Activated CD4-positive, alpha-beta T cell treated with anti-CD3 and anti-CD28 coated beads, Interleukin-2, amount 50 U/mL, for 16 hours (primary cell): ENCODE results near the gene UGT1A1.
A peak's percentile ranks its signal among the peaks of the same experiment; 100 is the strongest.

Experiments used
- DNase-seq: peaks from one replicate; pipeline ENCODE4 v3.0.0-alpha.2; 2020

The UGT1A1 gene

DNA sequence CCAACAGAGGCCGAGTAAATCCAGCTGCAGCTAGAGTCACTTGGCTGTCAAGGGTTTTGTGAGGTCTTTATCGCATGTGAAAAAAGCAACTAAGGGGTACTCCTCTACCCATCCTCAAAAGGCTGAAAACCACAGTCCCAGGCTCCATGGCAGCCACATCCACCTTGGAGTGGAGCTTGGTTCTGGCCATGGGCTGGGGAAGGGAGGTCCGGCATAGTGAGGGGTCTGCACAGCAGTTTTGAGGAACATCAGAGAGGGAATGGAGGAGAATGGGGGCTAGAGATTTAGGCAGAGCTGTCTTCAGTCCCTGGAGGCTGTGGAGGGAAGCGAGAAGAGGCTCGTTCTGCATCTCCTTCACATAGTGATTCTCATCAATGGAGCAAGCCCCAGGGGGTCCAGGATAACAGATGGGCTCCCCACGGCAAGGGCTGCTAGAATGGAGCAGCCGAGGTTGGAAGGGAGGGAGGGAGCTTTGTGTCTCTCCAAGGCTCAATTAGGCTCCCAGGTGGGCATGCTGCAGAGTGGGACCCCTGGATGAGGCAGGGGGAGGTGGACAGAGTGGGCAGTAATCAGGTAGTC lies 39.1 kb downstream of the UGT1A1 start:
- no peak for DNase-seq

DNA sequence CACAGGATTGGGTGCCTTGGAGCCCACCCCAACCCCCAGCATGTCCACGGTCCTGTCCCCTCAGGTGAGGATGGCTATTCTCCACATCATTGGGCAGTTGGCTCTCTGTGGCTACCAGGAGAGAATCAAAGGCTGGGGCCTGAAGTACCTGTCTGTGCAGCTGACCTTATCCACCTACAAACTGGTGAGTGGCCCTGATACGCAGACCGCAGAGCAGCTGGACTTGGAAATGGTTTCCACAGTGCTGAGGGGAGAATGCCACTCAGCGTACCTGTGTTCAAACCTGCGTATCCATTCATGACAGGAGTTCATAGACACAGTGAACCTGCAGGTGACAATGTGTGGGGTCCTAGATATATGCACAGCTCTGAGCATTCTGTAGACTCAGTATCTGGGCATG lies 39.6 kb downstream of the UGT1A1 start:
- no peak for DNase-seq

DNA sequence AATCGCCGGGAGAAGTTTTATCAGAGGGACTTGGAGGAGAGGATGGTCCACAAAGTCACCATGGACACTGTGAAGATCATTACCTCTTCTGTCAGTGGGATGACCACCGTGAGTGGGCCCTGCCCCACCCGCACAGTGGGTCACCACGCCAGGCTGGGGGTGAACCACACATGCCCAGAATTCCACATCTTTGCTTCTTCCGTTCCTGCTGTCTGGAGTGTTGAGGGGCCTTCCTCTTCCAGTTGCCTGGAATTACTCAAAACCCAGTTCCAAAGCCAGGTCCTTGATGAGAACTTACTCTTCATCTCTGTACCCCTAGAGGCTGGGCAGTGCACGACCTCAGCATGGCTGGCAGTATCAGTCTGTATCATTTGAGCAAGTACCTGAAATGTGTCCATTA lies 40.1 kb downstream of the UGT1A1 start:
- DNase-seq: no peak

DNA sequence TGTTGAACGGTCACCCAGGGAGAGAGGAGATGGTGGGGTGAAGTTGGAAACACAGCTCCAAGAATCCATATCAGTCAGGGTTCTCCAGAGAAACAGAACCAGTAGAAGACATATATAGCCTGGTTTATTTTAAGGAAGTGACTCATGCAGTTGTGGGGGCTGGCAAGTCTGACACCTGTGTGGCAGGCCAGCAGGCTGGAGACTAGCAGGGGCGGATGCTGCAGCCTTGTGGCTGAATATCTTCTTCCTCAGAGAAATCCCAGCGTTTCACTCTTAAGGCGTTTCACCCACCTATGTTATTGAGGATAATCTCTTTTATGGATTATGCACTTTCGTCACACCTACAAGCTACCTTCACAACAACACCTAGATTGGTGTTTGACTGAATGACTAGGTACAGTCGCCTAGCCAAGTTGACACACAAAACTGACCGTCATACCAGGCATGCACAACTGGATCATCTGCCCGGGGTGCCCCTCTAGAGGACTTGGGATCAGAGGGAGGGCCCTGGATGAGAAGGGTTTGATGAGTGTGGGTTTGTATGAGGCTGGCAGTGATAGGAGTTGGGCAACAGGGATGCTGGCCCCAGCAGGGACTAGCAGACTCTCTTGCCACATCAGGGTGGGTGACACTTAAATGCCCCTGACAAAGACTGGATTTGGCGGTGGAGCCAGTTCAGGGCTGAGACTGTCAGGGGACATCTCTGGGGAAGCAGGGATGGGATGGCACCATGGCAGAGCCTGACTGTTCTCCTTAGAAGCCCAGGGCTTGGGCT lies 41.5 kb downstream of the UGT1A1 start:
- DNase-seq: peak; percentile 5

DNA sequence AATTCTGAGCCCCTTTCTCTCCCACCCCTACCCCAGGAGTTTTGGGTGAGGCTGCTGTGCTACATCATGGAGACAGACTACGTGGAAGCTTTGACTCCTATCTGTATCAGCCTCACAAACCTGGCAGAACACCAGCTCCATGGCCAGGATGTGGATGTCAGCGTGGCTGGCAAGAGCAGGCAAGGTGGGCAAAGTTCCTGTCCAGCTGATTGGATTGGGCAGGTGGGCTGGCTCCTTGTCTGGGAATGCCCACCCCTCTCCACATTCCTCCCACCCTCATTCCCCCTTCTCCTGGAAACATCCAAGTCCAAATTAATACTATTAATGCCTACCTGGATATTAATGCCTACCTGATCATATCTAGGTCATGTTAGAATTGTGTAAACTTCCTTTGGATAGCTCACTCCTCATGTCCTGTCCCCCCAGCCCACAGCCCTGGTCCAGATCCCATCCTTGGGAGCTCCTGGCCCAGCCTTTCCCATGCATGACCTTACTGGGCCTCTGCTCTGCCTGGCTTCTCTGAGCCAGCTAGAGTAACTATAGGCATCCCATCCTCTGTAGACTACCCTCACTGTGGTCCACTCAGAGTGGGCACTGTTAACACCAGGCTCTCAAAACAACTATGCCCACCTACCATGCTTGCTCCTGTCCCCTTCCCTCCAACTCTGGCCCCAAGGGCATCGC lies 42.2 kb downstream of the UGT1A1 start:
- no peak for DNase-seq

DNA sequence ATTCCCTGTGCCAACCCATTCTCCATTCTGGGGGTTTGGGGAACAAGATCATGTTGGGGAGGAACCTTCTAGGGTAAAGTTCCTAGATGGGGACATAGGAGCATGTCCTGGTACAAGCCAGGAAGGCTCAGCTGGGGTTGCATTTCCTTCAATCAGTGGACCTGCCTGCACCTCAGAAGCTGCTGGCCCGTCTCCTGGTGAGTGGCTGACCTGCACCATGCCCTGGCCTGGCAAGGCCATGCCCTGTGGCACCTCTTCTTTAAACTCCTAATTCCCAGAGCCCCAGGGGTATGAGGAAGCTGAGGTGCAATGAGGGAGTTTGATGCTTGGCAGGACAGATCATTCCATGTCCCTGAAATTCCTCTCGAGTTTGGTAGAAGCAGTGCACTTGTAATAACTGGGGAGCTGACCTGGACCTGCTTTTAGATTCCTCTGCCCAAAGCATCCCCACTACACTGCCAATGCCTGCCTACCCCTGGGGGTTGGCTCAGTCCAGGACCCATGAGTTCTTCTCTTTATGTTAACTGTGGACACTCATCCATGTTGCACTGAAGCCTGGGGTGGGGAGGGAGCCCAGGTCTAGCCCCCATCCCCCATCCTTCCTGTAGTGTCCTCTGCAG lies 43.3 kb downstream of the UGT1A1 start:
- no peak for DNase-seq

DNA sequence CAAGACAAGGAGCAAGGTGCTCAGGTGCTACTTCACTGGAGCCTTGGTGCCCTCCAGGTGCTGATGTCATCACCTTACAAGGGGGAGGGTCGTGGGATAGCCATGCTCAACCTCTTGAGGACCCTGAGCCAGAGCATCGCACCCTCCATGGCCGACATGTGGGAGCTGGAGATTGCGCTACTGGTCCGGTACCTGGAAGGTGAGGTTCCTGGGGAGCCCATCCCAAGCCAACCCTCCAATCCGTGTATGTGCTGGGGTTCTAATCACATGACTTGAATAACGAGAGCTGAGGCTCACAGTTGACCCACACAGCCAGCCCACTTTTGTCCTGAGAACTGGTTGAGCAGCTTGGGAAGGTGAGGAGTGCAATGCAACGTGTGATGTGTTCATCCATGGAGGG lies 43.9 kb downstream of the UGT1A1 start:
- no peak for DNase-seq

DNA sequence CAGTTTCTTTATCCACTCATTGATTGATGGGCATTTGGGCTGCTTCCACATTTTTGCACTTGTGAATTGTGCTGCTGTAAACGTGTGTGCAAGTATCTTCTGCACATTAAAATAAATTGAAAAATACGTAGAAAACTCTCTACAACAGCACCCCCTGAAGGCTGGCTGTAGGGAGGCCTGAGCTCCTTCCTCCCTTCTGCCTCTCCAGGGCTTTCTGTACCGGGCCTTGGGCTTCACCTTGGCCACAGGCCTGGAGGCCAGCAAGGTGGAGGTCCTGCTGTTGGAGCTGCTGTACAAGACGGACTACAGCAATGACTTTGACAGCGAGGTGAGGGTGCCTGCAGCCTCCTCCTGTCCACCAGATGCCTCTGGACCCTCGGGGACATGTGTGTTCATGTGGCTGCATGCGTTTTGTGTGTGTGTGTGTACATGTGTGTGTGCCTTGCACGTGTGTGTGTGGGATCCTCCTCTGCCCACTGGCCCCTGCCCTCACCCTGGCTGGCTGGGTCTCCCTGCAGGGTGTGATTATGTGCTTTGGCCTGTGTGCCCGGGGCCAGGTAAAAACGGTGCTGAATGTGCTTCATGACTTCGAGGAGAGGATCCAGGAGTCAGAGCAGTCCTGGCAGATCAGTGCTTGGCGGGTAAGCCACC lies 47.3 kb downstream of the UGT1A1 start:
- no peak for DNase-seq

DNA sequence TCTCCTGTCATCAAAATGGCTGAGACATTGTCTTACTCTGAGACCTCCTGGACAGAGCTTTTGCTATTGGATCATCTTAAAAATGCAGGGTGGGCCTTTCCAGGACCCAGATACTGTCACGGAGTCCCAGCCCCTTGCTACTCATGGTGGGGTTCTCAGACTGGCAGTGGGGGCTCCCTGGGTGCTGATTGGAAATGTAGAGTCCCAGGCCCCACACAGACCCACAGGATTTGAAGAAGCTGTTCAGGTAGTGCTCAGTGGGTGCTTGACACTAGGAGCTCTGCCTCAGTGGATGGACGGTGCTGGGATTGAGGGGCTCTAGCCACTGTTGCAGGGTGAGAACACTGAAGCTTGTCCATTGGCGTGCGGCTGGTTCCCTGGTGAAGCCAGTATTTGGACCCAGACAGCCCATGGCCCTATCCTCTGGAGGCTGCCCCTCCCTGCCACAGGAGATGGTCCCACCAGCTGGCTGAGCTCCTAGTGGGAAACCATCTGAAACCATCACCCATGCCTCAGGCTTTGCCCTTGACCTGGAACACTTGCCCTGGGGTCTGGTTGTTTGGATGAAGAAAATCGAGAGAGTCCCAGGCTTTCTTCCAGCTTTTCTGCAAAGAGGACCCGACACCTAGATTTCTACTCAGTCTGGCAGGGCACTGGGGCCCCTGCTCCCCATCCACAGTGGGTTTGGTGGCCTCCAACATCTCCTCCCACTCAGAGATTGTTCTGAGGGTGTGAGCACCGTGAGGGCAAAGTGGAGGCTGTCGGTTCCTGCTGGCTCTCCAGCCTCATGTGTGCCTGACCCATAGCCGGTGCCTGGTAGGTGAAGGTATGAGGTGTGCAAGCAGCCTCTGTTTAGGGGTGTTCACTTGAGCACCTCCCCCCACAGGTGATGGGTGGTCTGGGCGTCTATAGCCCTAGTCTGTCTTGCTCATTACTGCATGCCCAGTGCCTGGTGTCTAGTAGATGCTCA lies 48.2 kb downstream of the UGT1A1 start:
- no peak for DNase-seq

DNA sequence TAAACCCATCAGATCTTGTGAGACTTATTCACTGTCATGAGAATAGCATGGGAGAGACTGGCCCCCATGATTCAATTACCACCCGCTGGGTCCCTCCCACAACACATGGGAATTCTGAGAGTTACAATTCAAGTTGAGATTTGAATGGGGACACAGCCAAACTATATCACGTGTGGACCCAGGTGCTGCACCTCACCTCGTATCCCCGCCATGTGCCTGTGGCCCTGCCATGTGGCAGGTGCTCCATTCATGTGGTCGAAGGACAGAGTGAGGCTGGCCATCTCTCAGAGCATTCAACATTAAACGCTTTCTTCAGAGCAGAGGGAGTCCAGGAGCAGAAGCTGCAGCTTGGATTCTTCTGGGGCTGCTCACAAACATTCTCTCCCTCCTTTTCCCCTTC lies 50.3 kb downstream of the UGT1A1 start:
- no peak for DNase-seq

DNA sequence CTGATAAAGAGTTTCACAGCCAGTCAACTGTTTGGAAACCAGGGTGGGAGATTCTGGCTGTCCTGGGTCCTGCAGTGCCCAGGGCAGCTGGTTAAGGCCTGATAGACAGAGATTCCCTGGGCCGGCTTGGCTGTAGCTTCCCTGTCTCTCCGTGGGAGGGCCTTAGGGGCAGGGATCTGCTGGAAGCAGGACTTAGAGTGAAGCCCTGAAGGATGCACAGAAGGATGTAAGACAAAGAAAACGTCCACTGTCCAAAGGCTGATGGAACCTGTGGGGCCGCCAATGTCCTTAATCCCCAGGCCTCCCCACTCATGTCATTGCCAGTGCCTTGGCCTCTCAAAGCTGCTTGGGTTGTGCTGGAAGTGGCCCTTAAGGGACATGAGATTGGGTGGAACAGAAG lies 51.0 kb downstream of the UGT1A1 start:
- no peak for DNase-seq

DNA sequence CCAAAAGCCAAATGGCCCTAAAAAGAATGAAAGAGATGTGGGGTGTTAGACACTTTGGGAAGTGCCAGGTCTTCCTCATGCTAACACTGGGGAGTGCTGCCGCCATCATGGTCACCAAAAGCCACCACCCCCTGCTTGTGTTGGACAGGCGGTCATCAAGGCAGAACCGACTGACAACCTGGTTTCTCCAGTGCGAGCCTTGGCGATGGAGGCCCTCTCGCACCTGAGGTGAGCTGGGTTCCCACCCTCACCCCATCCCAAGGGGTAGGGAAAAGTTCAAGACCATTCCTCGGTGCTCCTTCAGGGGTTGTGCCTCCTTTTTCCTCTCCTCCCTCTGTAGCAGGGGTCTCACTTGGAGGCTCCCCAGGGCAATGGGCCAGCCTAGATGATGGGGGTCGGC lies 51.7 kb downstream of the UGT1A1 start:
- no peak for DNase-seq

DNA sequence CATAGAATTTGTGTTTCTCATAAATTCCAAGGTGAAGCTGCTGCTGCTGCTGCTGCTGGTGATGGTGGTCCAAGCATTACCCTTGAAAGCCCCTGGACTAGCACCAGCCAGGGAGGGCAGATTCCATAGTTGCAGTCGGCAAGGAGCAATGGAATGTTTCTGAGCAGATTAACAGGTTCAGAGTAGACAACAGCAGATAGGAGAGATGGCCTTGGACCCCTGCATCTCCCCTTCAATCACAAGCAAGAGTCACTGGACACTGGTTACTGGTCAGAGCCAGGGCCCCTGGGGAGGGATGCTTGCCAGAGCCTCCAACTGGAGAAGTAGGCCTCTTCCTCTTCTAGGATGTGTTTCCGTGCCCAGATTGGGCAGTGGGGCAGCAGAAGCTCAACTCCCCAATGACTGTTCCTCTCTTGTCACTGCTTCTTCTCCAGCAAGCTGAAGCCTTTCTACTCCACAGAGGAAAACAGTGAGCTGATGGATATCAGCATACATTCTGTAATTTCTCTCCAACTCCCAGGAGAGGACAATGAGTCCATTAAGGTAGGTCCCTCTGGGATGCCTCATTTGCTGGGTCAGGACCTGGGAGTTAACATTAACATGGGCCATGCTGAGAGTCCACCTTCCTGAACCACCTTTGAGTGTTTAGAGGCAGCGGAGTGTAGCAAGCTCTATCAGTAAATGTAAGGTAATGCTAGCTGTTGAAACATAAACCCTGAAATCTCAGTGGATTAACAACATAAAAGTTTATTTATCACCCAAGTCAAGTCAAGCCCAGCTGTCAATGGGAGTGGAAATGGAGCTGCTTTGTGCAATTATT lies 53.4 kb downstream of the UGT1A1 start:
- no peak for DNase-seq

DNA sequence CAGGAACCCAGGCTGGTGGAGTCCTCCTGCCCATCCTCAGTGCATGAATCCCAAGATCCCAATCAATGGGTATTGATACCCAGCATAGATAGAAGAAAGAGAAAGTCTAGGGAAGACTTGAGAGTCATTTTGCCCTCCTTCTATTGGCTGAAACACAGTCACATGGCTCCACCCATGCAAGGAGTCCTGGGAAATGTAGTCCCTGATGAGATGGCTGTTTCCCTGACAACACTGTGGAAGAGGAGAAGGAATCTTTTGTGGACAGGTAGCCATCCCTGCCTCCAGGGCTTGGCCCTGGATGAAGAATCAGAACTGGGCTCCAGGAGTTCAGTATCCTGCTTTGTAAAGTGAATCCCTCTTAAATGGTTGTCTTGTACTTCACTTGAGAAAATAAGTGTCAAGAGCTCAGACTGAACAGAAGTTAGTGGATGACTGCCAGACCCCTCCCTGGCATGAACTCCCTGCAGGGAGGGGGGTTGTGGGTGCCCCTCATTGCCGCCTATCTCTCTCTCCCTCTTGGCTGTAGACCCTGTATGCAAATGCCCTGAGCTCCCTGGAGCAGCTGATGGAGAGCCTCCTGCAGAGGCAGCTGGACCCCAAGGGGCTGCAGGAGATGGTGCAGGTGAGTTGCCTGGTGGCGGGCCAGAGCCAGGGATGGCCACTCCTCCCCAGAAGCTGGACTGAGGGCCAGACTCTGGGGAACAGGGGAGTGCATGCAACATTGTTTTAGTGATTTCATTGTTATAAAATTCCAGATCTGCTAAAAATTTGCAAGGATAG lies 54.2 kb downstream of the UGT1A1 start:
- DNase-seq: no peak

DNA sequence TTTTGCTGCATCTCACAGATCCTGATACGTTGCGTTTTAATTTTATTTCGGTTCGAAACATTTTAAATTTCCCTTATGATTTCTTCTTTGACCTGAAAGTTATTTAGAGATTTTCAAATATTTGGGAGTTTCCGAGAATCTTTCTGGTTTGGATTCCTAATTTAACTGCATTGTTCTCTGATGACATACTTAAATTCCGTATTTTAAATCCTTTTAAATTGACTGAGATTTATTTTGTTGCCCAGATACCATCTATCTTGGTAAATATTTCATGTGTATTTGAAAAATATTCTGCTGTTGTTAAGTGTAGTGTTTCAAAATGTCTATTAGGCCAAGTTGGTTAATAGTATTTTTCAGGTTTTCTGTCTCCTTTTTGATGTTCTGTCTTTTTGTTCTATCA lies 55.8 kb downstream of the UGT1A1 start:
- no peak for DNase-seq

DNA sequence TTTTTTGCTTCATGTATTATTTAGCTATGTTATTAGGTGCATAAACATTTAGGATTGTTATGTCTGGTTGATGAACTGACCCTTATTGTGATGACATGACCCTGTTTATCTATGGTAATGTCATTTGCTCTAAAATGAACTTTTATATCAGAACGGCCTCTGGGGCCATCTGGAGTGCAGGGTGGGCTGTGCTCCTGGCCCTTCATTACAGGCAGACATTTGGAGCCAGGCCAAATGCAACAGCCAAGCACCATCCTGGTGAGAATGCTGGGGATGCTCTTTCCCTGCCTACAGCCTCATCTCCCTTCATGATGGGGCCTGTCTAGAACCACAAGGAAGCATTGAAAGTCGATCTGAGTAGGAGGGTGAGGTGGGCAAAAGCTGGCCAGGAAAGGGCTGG lies 56.3 kb downstream of the UGT1A1 start:
- DNase-seq: no peak

DNA sequence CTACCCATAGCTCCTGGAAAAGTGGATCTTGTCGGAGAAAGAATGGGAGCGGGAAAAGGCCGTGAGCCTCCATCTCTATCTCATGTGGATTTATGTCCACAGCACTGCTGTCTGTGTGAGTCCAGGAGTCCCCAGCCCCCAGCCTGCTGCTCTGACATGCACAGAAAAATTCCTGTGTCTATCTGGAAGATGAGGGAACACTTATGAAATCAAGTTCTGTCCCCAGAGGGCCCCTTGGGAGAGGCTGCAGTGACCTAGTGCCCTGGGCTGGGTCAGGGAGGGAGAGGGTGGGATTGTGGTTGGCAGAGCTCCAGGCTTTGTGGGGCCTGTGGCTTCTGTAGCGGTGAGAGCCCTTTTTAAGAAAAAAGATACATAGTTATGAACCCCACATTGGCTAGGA lies 56.7 kb downstream of the UGT1A1 start:
- DNase-seq: no peak

DNA sequence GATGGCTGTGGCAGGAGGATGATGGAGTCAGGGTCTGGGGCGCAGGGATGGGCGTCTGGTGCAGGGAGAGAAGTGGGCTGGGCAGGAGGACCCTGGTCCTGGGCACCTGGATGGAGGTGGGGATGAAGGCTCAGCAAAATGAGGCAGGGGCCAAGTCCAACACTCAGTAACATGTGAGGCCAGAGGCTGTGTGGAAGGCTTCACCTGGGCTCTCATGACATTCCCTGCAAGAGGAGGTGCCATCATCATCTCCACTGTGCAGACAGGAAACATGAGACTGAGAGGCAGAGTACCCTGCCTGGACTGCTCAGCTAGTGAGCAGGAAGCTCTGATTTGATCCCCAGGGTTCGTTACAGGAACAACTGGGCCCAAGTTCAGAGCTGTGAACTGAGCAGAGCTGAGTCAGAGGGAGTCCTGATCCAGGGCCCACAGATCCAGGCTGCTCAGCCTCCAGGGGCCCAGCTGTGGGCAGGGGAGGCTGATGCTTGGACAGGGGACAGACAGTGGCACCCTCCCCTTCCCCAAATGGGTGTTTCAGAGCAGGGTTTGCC lies 57.4 kb downstream of the UGT1A1 start:
- no peak for DNase-seq

DNA sequence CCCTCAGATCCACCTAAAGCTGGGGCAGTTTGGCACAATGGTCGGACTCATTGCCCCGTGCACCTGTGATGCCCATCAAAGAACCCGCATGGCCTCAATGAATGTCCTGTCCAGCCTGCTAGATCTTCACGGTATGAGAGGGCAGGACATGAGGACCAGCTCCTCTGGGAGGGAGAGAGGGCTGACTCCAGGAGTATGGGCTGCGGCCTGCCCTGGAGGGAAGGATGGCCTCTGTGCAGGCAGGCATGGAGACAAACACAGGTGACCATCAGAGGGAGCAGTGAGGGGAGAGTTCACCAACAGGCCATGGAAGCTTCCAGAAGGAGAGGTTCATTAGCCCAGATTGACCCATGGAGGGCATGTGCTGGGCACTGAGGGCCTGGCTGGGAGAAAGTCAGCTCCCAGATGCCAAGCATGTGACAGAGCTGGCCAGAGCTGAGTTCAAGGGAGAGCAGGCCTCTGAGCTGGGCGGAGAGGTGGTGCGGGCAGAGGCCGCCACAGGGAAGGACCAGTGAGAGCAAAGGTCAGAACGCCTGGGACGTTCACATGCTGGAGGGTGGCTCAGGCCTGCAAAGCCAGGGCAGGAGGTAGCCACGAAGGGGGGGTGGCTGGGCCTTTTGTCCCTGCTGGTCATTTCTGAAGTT lies 58.0 kb downstream of the UGT1A1 start:
- DNase-seq: no peak
